ENCODE measurements around the gene NDUFS5.
"Not testable (repeated sequence)": the region's sequence is repeated elsewhere in the genome, so short reads cannot be mapped to it uniquely, and the experiment has no call there.

The NDUFS5 gene

GRCh38 chr1:39065542-39065941, 39.4 kb downstream of the NDUFS5 start:
- no peak for DNase-seq

- not testable (repeated sequence) for DNase-seq
Measured at GRCh38 chr1:39068227-39068626, 42.1 kb downstream of the NDUFS5 start.

- not testable (repeated sequence) for DNase-seq
Measured at GRCh38 chr1:39071557-39071956, 45.4 kb downstream of the NDUFS5 start.

GRCh38 chr1:39076127-39076798, 50.1 kb downstream of the NDUFS5 start:
- DNase-seq = no peak

- DNase-seq = no peak
Measured at GRCh38 chr1:39076799-39077148, 50.6 kb downstream of the NDUFS5 start.

GRCh38 chr1:39080269-39080826, 54.2 kb downstream of the NDUFS5 start:
- DNase-seq = no peak

- DNase-seq = no peak
Measured at GRCh38 chr1:39080831-39081270, 54.7 kb downstream of the NDUFS5 start.

GRCh38 chr1:39081271-39082009, 55.3 kb downstream of the NDUFS5 start:
- DNase-seq = peak; percentile 13

- DNase-seq = no peak
Measured at GRCh38 chr1:39082010-39082799, 56.1 kb downstream of the NDUFS5 start.

- no peak for DNase-seq
Measured at GRCh38 chr1:39082811-39083576, 56.8 kb downstream of the NDUFS5 start.

- no peak for DNase-seq
Measured at GRCh38 chr1:39084191-39084590, 58.0 kb downstream of the NDUFS5 start.
